ENCODE measurements around the gene MCAT.

MCAT gene

DNA sequence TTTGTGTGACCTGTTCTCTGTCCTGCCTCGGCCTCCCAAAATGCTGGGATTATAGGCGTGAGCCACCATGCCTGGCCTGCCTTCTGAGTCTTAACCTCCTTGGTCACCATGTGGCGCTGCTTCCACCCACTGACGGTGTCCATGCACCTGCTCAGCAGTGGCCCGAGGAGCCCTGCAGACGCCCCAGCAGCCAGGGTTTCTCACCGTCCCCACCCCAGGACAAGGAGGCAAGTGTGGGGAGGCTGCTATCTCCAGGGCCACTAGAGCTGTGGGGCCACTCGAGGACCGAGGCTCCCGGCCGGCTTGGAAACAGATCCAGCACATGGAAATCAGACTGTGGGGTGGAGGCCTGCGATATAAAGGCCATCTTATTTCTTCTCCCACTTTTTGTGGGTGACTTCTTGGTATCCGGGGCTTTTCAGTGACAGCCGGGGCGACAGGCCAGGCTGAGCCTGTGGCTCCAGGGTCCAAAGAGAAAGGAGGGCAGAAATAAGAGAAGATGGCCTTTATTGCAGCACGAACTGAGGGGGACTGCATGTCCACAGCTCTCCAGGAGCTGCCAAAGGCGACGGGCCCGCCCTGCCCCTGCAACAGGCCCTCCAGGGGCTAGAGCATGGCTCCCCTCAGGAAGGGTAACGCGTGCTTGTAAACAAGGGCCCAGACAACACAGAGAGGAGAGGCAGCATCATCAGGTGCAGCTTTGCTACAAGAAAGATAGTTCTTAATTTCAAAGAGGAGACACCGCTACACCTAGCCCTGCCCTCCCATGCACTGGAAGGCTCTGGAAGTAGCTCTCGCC lies 23.1 kb upstream of the MCAT start:
- Histone ChIP-seq H3K4ac (ENCODE audit: low read depth in 1 of 2, low read length in 2 of 2) (no peak overlapping the region), H3K18ac (ENCODE audit: low read depth in 1 of 2, low read length in 2 of 2) (no peak overlapping the region), H2AK5ac (ENCODE audit: low read length, severe bottlenecking) (no peak overlapping the region), H2BK12ac (ENCODE audit: low read length in 2 of 2) (no peak overlapping the region), H3K36me3 (ENCODE audit: control insufficient read depth in 1 of 2, insufficient read depth in 2 of 2, low read depth in 1 of 2, low read length in 2 of 2) (peaks cover 39 to 78% of the 10 kb centered on the region in 2 experiments), H3K14ac (ENCODE audit: low read length in 2 of 2) (no peak overlapping the region), H3K27ac (ENCODE audit: low read length, poor library complexity, severe bottlenecking) (no peak overlapping the region), H3K79me1 (replicated peaks; ENCODE audit: low read length, poor library complexity, severe bottlenecking) (peaks cover 4% of the 10 kb centered on the region), H3K9ac (ENCODE audit: low read length) (no peak overlapping the region), H3K4me2 (ENCODE audit: low read length, poor library complexity, severe bottlenecking) (no peak overlapping the region), H2AFZ (ENCODE audit: low read depth, low read length) (no peak overlapping the region), H2BK120ac (ENCODE audit: low read depth, low read length) (no peak overlapping the region), H3K27me3 (ENCODE audit: control insufficient read depth in 1 of 2, insufficient read depth in 1 of 2, low read length in 2 of 2) (no peaks in the 10 kb centered on the region), H2BK15ac (ENCODE audit: low read depth, poor library complexity, severe bottlenecking) (no peak overlapping the region), H3K9me3 (ENCODE audit: control insufficient read depth, low read length) (no peaks in the 10 kb centered on the region), H3K4me1 (ENCODE audit: control insufficient read depth, insufficient read depth, low read depth, low read length) (peaks cover 20% of the 10 kb centered on the region), H4K91ac (ENCODE audit: low read length) (no peak overlapping the region), H4K8ac (ENCODE audit: low read length) (no peak overlapping the region), H3K4me3 (ENCODE audit: insufficient read depth in 1 of 2, low read depth in 1 of 2, low read length in 2 of 2) (no peak overlapping the region), H2BK5ac (ENCODE audit: low read depth, low read length, poor library complexity, severe bottlenecking) (no peak overlapping the region), H3K23ac (ENCODE audit: low read length in 2 of 2) (no peak overlapping the region)
- WGBS = 96% methylated on average over 22 of the region's 23 CpGs
- no peak for DNase-seq

GRCh38 chr22:43164636-43165035 lies 21.4 kb upstream of the MCAT start:
- Histone ChIP-seq H3K4me1 (ENCODE audit: control insufficient read depth, insufficient read depth, low read depth, low read length) (peaks cover 17% of the 10 kb centered on the region), H3K4me3 (ENCODE audit: insufficient read depth in 1 of 2, low read depth in 1 of 2, low read length in 2 of 2) (no peak overlapping the region), H4K8ac (ENCODE audit: low read length) (no peak overlapping the region), H2BK5ac (ENCODE audit: low read depth, low read length, poor library complexity, severe bottlenecking) (no peak overlapping the region), H3K9me3 (ENCODE audit: control insufficient read depth, low read length) (no peaks in the 10 kb centered on the region), H3K79me1 (replicated peaks; ENCODE audit: low read length, poor library complexity, severe bottlenecking) (peaks cover 9% of the 10 kb centered on the region), H3K36me3 (ENCODE audit: control insufficient read depth in 1 of 2, insufficient read depth in 2 of 2, low read depth in 1 of 2, low read length in 2 of 2) (peaks cover 40 to 79% of the 10 kb centered on the region in 2 experiments), H3K27me3 (ENCODE audit: control insufficient read depth in 1 of 2, insufficient read depth in 1 of 2, low read length in 2 of 2) (no peaks in the 10 kb centered on the region), H3K4me2 (ENCODE audit: low read length, poor library complexity, severe bottlenecking) (no peak overlapping the region), H4K91ac (ENCODE audit: low read length) (no peak overlapping the region), H3K9ac (ENCODE audit: low read length) (no peak overlapping the region), H2BK12ac (ENCODE audit: low read length in 2 of 2) (no peak overlapping the region), H3K18ac (ENCODE audit: low read depth in 1 of 2, low read length in 2 of 2) (no peak overlapping the region), H3K23ac (ENCODE audit: low read length in 2 of 2) (no peak overlapping the region), H2BK15ac (ENCODE audit: low read depth, poor library complexity, severe bottlenecking) (no peak overlapping the region), H2BK120ac (ENCODE audit: low read depth, low read length) (no peak overlapping the region), H2AFZ (ENCODE audit: low read depth, low read length) (no peak overlapping the region), H3K4ac (ENCODE audit: low read depth in 1 of 2, low read length in 2 of 2) (no peak overlapping the region), H3K14ac (ENCODE audit: low read length in 2 of 2) (no peak overlapping the region), H3K27ac (ENCODE audit: low read length, poor library complexity, severe bottlenecking) (no peak overlapping the region), H2AK5ac (ENCODE audit: low read length, severe bottlenecking) (no peak overlapping the region)
- DNase-seq = no peak
- WGBS = 80% methylated on average over 16 of the region's 16 CpGs

- no peak overlapping the region for H3K4me3 ChIP-seq (ENCODE audit: insufficient read depth in 1 of 2, low read depth in 1 of 2, low read length in 2 of 2)
- no peaks in the 10 kb centered on the region for H3K9me3 ChIP-seq (ENCODE audit: control insufficient read depth, low read length)
- no peak overlapping the region for H3K14ac ChIP-seq (ENCODE audit: low read length in 2 of 2)
- no peak overlapping the region for H3K27ac ChIP-seq (ENCODE audit: low read length, poor library complexity, severe bottlenecking)
- no peaks in the 10 kb centered on the region for H3K27me3 ChIP-seq (ENCODE audit: control insufficient read depth in 1 of 2, insufficient read depth in 1 of 2, low read length in 2 of 2)
- H2AK5ac ChIP-seq (ENCODE audit: low read length, severe bottlenecking) = no peak overlapping the region
- no peak overlapping the region for H3K4me2 ChIP-seq (ENCODE audit: low read length, poor library complexity, severe bottlenecking)
- peaks cover 40 to 85% of the 10 kb centered on the region in 2 experiments for H3K36me3 ChIP-seq (ENCODE audit: control insufficient read depth in 1 of 2, insufficient read depth in 2 of 2, low read depth in 1 of 2, low read length in 2 of 2)
- WGBS = 91% methylated on average over 18 of the region's 18 CpGs
- H3K18ac ChIP-seq (ENCODE audit: low read depth in 1 of 2, low read length in 2 of 2) = no peak overlapping the region
- H2BK5ac ChIP-seq (ENCODE audit: low read depth, low read length, poor library complexity, severe bottlenecking) = no peak overlapping the region
- no peak overlapping the region for H4K8ac ChIP-seq (ENCODE audit: low read length)
- H2BK15ac ChIP-seq (ENCODE audit: low read depth, poor library complexity, severe bottlenecking) = no peak overlapping the region
- no peak overlapping the region for H3K4ac ChIP-seq (ENCODE audit: low read depth in 1 of 2, low read length in 2 of 2)
- no peak overlapping the region for H2AFZ ChIP-seq (ENCODE audit: low read depth, low read length)
- peaks cover 14% of the 10 kb centered on the region for H3K4me1 ChIP-seq (ENCODE audit: control insufficient read depth, insufficient read depth, low read depth, low read length)
- H2BK120ac ChIP-seq (ENCODE audit: low read depth, low read length) = no peak overlapping the region
- no peak for DNase-seq
- H3K23ac ChIP-seq (ENCODE audit: low read length in 2 of 2) = no peak overlapping the region
- peaks cover 19% of the 10 kb centered on the region for H3K79me1 ChIP-seq (replicated peaks; ENCODE audit: low read length, poor library complexity, severe bottlenecking)
- H4K91ac ChIP-seq (ENCODE audit: low read length) = no peak overlapping the region
- no peak overlapping the region for H2BK12ac ChIP-seq (ENCODE audit: low read length in 2 of 2)
- peak overlapping the region; percentile 57 for H3K9ac ChIP-seq (ENCODE audit: low read length)
These were observed 20.1 kb upstream of the MCAT start for GRCh38 chr22:43163241-43163795.

- peaks cover 35 to 84% of the 10 kb centered on the region in 2 experiments for H3K36me3 ChIP-seq (ENCODE audit: control insufficient read depth in 1 of 2, insufficient read depth in 2 of 2, low read depth in 1 of 2, low read length in 2 of 2)
- no peak overlapping the region for H3K9ac ChIP-seq (ENCODE audit: low read length)
- no peak overlapping the region for H2BK15ac ChIP-seq (ENCODE audit: low read depth, poor library complexity, severe bottlenecking)
- H2BK5ac ChIP-seq (ENCODE audit: low read depth, low read length, poor library complexity, severe bottlenecking) = no peak overlapping the region
- no peak overlapping the region for H3K27ac ChIP-seq (ENCODE audit: low read length, poor library complexity, severe bottlenecking)
- no peak overlapping the region for H3K23ac ChIP-seq (ENCODE audit: low read length in 2 of 2)
- H3K27me3 ChIP-seq (ENCODE audit: control insufficient read depth in 1 of 2, insufficient read depth in 1 of 2, low read length in 2 of 2) = no peaks in the 10 kb centered on the region
- H3K79me1 ChIP-seq (replicated peaks; ENCODE audit: low read length, poor library complexity, severe bottlenecking) = peaks cover 22% of the 10 kb centered on the region
- DNase-seq = no peak
- no peaks in the 10 kb centered on the region for H3K9me3 ChIP-seq (ENCODE audit: control insufficient read depth, low read length)
- H4K91ac ChIP-seq (ENCODE audit: low read length) = no peak overlapping the region
- no peak overlapping the region for H3K18ac ChIP-seq (ENCODE audit: low read depth in 1 of 2, low read length in 2 of 2)
- peaks cover 13% of the 10 kb centered on the region for H3K4me1 ChIP-seq (ENCODE audit: control insufficient read depth, insufficient read depth, low read depth, low read length)
- no peak overlapping the region for H2BK12ac ChIP-seq (ENCODE audit: low read length in 2 of 2)
- no peak overlapping the region for H2AK5ac ChIP-seq (ENCODE audit: low read length, severe bottlenecking)
- no peak overlapping the region for H3K4me2 ChIP-seq (ENCODE audit: low read length, poor library complexity, severe bottlenecking)
- no peak overlapping the region for H4K8ac ChIP-seq (ENCODE audit: low read length)
- H3K14ac ChIP-seq (ENCODE audit: low read length in 2 of 2) = no peak overlapping the region
- H3K4ac ChIP-seq (ENCODE audit: low read depth in 1 of 2, low read length in 2 of 2) = no peak overlapping the region
- H2AFZ ChIP-seq (ENCODE audit: low read depth, low read length) = no peak overlapping the region
- H3K4me3 ChIP-seq (ENCODE audit: insufficient read depth in 1 of 2, low read depth in 1 of 2, low read length in 2 of 2) = no peak overlapping the region
- WGBS = 98% methylated on average over 24 of the region's 24 CpGs
- H2BK120ac ChIP-seq (ENCODE audit: low read depth, low read length) = no peak overlapping the region
These were observed 19.4 kb upstream of the MCAT start for GRCh38 chr22:43162412-43163150.

Data from mesenchymal stem cell (in vitro differentiated cells and primary cell).